Loucy (cell line): Measurements from ENCODE around the gene SORCS2.

Experiments used
- EZH2phosphoT487 ChIP-seq: fragments of 200-600 bp; IDR thresholded peaks from 2 replicates; pipeline ENCODE4 v1.6.1; 2018; ENCODE audit warnings: antibody characterized with exemption, mild to moderate bottlenecking, moderate library complexity, borderline replicate concordance
- TF ChIP-seq, protein P1 (sequence below): fragments of 200-600 bp; sonication (generic); conservative IDR thresholded peaks from 2 replicates; pipeline ENCODE4 v1.5.1; 2014; ENCODE audit warnings: mild to moderate bottlenecking, antibody characterized with exemption, low read length

GRCh38 chr4:7192252-7193029 lies at the start of gene SORCS2:
- TF ChIP-seq, protein P1, sequence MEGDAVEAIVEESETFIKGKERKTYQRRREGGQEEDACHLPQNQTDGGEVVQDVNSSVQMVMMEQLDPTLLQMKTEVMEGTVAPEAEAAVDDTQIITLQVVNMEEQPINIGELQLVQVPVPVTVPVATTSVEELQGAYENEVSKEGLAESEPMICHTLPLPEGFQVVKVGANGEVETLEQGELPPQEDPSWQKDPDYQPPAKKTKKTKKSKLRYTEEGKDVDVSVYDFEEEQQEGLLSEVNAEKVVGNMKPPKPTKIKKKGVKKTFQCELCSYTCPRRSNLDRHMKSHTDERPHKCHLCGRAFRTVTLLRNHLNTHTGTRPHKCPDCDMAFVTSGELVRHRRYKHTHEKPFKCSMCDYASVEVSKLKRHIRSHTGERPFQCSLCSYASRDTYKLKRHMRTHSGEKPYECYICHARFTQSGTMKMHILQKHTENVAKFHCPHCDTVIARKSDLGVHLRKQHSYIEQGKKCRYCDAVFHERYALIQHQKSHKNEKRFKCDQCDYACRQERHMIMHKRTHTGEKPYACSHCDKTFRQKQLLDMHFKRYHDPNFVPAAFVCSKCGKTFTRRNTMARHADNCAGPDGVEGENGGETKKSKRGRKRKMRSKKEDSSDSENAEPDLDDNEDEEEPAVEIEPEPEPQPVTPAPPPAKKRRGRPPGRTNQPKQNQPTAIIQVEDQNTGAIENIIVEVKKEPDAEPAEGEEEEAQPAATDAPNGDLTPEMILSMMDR, result no peak
- TF ChIP-seq EZH2phosphoT487, result no peak
